ENCODE data around the gene HDGFL1. TPM values are rescaled to one million over a fixed set of nuclear protein-coding genes. Genes with fewer than 3 reads are reported as not detected.

Gene HDGFL1
- total RNA-seq, 4 donors from 2014 or later: not detected

DNA sequence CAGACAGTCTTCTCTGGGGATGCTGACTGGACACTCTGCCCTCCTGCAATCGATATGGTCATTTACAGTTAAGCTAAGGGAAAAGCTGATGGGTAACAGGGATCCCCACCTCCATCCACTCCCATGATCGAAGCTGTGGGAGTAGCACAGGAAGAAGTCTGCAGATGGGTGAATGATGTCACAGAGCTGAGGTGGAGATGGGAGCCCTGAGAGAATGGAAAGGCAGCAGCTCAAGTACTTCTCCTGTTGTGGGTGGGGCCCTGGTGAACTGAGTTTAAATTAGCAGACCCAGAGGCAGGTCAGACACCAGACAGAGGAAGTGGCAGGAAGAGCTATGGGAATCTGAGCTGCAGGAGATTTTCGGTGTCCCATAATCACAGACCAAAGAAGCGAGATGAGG lies 29.0 kb downstream of the HDGFL1 start:
- TF ChIP-seq, protein P1, sequence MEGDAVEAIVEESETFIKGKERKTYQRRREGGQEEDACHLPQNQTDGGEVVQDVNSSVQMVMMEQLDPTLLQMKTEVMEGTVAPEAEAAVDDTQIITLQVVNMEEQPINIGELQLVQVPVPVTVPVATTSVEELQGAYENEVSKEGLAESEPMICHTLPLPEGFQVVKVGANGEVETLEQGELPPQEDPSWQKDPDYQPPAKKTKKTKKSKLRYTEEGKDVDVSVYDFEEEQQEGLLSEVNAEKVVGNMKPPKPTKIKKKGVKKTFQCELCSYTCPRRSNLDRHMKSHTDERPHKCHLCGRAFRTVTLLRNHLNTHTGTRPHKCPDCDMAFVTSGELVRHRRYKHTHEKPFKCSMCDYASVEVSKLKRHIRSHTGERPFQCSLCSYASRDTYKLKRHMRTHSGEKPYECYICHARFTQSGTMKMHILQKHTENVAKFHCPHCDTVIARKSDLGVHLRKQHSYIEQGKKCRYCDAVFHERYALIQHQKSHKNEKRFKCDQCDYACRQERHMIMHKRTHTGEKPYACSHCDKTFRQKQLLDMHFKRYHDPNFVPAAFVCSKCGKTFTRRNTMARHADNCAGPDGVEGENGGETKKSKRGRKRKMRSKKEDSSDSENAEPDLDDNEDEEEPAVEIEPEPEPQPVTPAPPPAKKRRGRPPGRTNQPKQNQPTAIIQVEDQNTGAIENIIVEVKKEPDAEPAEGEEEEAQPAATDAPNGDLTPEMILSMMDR (IDR thresholded peaks at IDR 0.05): no peak
- H3K27ac ChIP-seq: no peak overlapping the region
- H3K4me3 ChIP-seq: no peak overlapping the region
- no peaks in the 10 kb centered on the region for H3K27me3 ChIP-seq
- no peaks in the 10 kb centered on the region for H3K9me3 ChIP-seq
- no peaks in the 10 kb centered on the region for H3K36me3 ChIP-seq
- no peak for ATAC-seq
- WGBS, 2 donors (ENCODE audit: low coverage in 1 of 2): 78 to 80% methylated on average over 1 to 3 of the region's 4 CpGs
- peaks cover 0 to 9% (median 0%) of the 10 kb centered on the region in 3 donors for H3K4me1 ChIP-seq

DNA sequence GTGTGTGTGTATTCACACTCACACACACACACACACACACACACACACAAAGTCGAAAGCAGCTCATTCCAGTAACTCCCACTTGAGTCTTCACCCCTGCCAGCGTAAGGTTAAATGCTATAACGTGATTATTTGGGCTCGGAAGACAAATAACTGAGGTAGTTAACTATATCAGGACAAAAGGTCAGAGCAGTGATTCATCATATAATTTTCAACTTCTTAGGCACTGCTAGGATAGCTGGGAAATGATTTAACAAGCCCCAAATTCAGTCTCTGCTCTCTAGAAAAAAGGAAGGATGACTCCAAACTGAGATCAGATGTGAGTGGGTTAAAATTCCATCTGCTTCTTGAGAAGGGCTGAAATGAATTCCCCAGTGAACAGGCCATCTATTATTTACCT lies 30.7 kb downstream of the HDGFL1 start:
- H3K4me1 ChIP-seq: peaks cover 0 to 9% (median 0%) of the 10 kb centered on the region in 3 donors
- no peaks in the 10 kb centered on the region for H3K9me3 ChIP-seq
- no peak for ATAC-seq
- whole genome bisulfite sequencing, 2 donors (ENCODE audit: low coverage in 1 of 2): 15 to 65% methylated on average over 3 to 4 of the region's 4 CpGs
- H3K27ac ChIP-seq: no peak overlapping the region
- H3K4me3 ChIP-seq: no peak overlapping the region
- H3K36me3 ChIP-seq: no peaks in the 10 kb centered on the region
- H3K27me3 ChIP-seq: no peaks in the 10 kb centered on the region
- TF ChIP-seq EP300 (IDR thresholded peaks at IDR 0.05) (no peak), POLR2AphosphoS5 (IDR thresholded peaks at IDR 0.05) (no peak)
- TF ChIP-seq, protein P1 (IDR thresholded peaks at IDR 0.05): no peak

DNA sequence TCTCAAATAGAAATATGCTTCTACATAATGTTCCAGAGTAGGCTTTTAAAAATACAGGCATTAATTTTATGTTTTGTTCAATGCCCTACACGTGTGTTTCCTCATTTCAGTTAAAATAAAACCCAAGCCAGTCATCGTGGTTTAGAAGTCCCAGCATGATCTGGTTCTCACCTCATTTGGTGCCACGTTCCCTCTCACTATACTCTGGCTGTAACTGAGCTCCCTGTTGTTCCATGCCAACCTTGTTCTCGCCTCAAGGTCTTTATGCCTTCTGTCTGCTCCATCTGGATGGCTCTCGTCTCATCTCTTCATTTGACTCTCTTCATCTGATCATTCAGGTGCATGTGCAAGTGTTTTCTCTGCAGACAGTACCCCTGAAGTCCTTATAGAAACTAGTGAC lies 32.6 kb downstream of the HDGFL1 start:
- Histone ChIP-seq H3K4me1 (peaks cover 0 to 9% (median 0%) of the 10 kb centered on the region in 3 donors), H3K27me3 (no peaks in the 10 kb centered on the region), H3K27ac (no peak overlapping the region), H3K4me3 (no peak overlapping the region), H3K9me3 (no peaks in the 10 kb centered on the region), H3K36me3 (no peaks in the 10 kb centered on the region)
- TF ChIP-seq EP300 (IDR thresholded peaks at IDR 0.05) (no peak), POLR2A (IDR thresholded peaks at IDR 0.05) (no peak), POLR2AphosphoS5 (IDR thresholded peaks at IDR 0.05) (no peak)
- TF ChIP-seq, protein P1 (IDR thresholded peaks at IDR 0.05): no peak
- WGBS, 2 donors (ENCODE audit: low coverage in 1 of 2): 95 to 100% methylated on average over 5 of the region's 5 CpGs
- ATAC-seq: no peak

DNA sequence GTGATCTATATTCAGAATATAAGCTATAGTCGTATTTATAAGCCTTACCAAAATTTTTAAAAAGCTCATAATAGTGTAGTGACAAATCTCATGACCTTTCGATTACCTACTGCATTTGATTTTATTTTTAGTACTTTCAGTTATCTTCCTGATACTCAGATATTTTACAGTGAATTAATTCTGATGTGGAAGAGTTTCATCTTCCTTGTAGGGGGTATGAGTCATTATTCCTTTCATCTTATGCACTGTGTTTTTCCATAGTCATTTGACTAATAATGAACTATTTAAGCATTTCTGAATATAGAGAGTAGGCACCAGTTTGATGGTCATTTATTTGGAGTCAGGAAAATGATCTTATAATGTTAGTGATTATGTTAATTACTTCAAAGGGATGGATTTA lies 36.4 kb downstream of the HDGFL1 start:
- Histone ChIP-seq H3K4me3 (no peak overlapping the region), H3K9me3 (no peaks in the 10 kb centered on the region), H3K27ac (no peak overlapping the region), H3K4me1 (peaks cover 0 to under 1% (median 0%) of the 10 kb centered on the region in 3 donors), H3K36me3 (no peaks in the 10 kb centered on the region), H3K27me3 (no peaks in the 10 kb centered on the region)
- ATAC-seq: no peak
- TF ChIP-seq POLR2AphosphoS5 (IDR thresholded peaks at IDR 0.05) (no peak), POLR2A (IDR thresholded peaks at IDR 0.05) (no peak), EP300 (IDR thresholded peaks at IDR 0.05) (no peak)
- TF ChIP-seq, protein P1 (IDR thresholded peaks at IDR 0.05): no peak
- WGBS, 2 donors (ENCODE audit: low coverage in 1 of 2): 98% methylated on average over 2 of the region's 2 CpGs

DNA sequence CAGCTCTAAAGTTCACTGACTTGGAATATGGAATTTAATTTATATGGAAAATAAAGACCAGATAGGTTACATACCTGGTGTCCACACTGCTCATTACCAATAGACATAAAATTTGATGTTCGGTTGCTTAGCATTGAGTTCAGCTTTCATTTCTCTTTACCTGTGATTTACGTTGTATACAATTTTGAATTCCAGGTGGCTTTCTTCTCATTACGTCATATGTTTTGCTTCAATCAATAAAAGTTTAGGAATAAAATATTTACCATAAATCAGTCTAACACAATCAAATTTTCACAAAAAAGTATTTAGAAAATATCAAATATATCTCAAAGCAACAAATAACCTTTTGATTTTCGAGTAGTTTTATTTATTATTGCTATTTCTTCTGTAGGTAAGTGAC lies 40.8 kb downstream of the HDGFL1 start:
- Histone ChIP-seq H3K4me3 (no peak overlapping the region), H3K9me3 (no peaks in the 10 kb centered on the region), H3K27ac (no peak overlapping the region), H3K27me3 (no peaks in the 10 kb centered on the region), H3K36me3 (no peaks in the 10 kb centered on the region), H3K4me1 (peaks cover 0 to 26% (median 0%) of the 10 kb centered on the region in 3 donors)
- no peak for TF ChIP-seq EP300 (IDR thresholded peaks at IDR 0.05)
- no peak for TF ChIP-seq POLR2AphosphoS5 (IDR thresholded peaks at IDR 0.05)
- TF ChIP-seq, protein P1 (IDR thresholded peaks at IDR 0.05): no peak
- no peak for TF ChIP-seq POLR2A (IDR thresholded peaks at IDR 0.05)
- WGBS, 2 donors (ENCODE audit: low coverage in 1 of 2): 91 to 96% methylated on average over 4 of the region's 4 CpGs
- no peak for ATAC-seq
